Fibroblast of the aortic adventitia (primary cell): ENCODE measurements around the gene CDPF1. TPM values are rescaled to one million over a fixed set of nuclear protein-coding genes. Genes with fewer than 3 reads are reported as not detected.

ENCODE experiments used
- DNase-seq: peaks from one replicate; pipeline ENCODE4 v3.0.0-alpha.2; 2010; ENCODE audit warnings: low read depth
- H3K4me3 ChIP-seq: 2 replicates; pipeline ENCODE4 v1.5.1; 2011; ENCODE audit warnings: low read depth, mild to moderate bottlenecking, control low read depth, low read length, moderate library complexity
- total RNA-seq: library from RNA; depleted of rRNA; stranded (reverse); fragments of >200 nt; gene quantifications from 2 replicates; pipeline ENCODE4 v1.2.3, GENCODE V29; 2012; ENCODE audit warnings: low replicate concordance
- TF ChIP-seq, protein P1 (sequence below): IDR thresholded peaks from 2 replicates; pipeline ENCODE4 v1.5.1; 2011; ENCODE audit warnings: mild to moderate bottlenecking, low read length, control low read depth, inconsistent platforms; ENCODE audit not compliant: insufficient read depth

CDPF1 gene
- total RNA-seq, 1 donor: 7.7 TPM

DNA sequence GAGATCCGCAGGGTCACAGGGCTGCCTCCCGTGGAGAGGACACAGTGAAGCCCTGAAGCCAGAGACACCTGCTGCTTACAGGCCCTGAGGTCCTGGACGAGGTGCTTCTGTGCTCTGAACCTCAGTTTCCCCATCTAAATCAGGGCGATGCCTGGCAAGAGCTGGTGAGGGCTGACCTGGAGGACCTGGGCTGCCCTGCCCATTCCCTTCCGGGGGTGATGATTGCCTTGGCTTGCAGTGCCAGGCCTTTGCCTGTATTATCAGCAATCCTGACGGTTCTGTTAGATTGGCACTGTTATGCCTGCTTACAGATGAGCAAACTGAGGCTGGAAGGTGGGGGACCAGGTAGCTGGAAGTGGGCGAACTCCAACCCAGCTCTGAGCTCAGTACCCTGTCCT lies 38.8 kb upstream of the CDPF1 start:
- no peak overlapping the region for H3K4me3 ChIP-seq
- TF ChIP-seq, protein P1, sequence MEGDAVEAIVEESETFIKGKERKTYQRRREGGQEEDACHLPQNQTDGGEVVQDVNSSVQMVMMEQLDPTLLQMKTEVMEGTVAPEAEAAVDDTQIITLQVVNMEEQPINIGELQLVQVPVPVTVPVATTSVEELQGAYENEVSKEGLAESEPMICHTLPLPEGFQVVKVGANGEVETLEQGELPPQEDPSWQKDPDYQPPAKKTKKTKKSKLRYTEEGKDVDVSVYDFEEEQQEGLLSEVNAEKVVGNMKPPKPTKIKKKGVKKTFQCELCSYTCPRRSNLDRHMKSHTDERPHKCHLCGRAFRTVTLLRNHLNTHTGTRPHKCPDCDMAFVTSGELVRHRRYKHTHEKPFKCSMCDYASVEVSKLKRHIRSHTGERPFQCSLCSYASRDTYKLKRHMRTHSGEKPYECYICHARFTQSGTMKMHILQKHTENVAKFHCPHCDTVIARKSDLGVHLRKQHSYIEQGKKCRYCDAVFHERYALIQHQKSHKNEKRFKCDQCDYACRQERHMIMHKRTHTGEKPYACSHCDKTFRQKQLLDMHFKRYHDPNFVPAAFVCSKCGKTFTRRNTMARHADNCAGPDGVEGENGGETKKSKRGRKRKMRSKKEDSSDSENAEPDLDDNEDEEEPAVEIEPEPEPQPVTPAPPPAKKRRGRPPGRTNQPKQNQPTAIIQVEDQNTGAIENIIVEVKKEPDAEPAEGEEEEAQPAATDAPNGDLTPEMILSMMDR: no peak
- DNase-seq: no peak

DNA sequence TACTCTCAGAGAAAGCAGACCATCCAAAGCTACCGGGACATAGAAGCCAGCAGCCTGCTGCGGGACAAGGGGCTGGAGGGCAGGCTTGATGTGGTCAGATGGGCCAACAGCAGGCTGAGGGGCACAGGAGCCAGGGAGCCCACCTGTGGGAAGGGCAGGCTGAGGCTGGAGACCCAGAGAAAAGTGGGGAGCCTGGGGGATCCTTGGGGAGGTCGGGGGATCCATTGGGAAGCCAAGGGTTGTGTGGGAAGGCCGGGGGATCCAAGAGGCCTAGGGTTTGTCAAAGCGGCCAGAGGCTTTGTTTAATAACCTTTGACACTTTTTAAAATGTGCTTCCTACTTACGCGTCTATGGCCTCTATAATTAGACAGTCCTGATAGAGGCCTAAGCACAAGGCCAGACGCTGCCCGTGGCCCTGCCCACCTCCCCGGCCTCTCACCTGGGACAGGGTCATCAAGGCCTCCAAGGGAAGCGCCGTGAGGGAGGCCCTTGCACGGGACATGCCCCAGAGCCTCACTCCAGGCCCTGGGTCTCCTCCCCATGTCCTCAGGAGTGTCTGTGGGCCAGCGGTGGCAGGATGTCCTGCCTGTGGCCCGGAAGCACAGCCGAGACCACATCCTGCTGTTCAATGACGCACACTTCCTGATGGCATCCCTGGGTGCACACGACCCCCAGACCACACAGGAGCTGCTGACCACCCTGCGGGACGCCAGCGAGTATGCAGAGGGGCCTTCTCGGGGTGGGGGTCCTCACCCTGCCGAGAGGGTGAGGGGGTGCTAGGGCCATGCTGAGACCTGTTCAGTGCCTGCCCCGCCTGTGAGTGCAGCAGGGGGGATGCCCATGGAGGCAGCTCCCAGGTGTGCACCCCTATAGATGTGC lies 38.0 kb upstream of the CDPF1 start:
- TF ChIP-seq, protein P1: no peak
- no peak for DNase-seq
- no peak overlapping the region for H3K4me3 ChIP-seq

DNA sequence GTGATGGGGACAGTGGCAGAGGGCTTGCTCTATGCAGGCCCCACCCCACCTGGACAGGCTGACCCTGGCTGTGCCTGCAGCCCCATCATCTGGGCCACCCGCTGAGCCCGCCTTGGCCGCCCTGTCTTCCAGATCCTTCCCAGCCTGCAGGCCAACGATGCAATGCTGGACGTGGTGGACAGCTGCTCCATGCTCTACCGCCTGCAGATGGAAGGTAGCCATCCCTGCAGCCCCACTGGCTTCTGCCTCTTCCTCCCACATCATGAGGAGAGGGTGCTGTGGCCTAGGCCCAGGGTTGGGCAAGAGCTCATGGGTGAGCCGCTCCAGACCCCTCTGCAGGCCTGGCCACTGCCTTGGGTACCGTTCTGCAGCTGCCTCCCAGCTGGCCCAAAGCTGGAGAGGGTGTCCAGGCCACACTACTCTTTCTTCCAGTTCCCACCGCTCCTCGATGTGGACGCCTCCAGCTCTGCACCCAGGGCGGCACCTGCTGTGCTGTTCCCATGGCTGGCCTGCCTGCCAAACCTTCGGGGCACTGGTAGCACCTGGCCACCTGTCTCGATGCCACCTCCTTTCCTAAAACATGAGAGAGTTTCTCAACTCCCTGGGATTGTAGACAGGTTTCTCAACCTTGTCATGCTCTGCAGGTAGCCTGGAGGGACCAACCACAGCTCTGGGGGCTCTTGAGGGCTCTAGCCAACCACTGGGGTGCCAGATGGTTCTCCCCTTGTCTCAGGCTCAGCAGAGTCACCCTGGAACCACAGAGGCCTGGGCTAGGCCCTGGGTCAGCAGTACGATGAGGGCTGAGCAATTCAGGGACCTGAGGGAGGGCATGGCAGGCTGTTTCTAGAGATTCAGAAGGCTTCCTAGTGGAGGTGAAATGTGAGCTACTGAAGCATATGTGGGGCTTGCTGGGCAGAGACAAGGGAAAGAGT lies 37.1 kb upstream of the CDPF1 start:
- H3K4me3 ChIP-seq: no peak overlapping the region
- no peak for DNase-seq
- TF ChIP-seq, protein P1: no peak

DNA sequence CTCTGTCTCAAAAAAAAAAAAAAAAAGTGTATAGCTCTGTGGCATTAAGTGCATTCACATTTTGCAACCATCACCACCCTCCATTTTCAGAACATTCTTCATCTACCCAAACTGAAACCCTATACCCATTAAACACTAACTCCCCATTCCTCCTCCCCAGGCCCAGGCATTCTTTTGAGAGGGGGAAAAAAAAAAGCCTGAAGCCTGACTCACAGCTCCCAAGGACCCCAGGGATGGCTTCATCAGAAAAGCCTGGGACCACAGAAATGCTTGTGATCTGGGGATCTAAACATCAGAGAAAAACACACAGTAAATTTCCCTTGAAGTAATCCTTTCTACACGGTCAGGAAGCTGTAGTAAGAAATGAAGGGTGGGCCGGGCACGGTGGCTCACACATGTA lies 35.9 kb upstream of the CDPF1 start:
- TF ChIP-seq, protein P1: no peak
- no peak overlapping the region for H3K4me3 ChIP-seq
- no peak for DNase-seq

DNA sequence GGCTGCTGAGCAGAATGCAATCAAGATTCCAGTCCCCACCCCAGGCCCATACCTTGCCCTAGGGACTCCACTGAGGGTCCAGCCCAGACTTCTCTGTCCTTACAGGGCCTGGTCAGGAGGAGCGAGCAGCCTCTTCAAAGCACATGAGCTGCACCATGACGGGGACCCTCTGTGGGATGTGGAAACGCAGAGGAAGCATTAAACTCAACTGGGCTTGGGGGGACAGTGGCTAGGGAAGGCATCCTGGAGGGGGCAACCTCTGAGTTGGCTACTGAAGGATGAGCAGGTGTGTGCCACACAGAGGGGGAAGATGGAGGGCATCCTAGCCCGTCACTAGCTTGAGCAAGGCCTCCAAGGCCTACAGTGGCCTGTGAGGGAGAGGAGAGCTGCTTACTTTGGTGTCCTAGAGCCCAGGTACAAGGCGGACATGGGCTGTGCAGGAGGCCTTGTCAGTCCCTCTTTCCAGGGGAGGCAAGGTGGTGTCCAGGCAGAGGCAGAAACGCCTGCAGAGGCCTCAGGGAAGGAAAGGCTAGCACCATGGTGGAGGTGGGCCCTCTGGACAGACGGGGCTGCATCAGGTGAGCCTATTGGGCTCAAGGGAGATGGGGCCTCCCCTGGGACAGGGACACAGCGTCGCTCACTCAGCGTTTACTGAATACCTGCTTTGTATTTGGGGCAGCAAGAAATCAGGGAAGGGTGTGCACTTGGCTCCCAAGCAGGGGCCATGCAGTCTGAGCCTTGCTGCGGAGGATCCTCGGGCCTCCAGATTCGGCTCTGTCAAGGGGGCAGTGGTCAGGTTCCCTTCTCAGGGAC lies 32.0 kb upstream of the CDPF1 start:
- no peak overlapping the region for H3K4me3 ChIP-seq

More for the DNA sequence above, 32.0 kb upstream of the CDPF1 start:
- no peak for DNase-seq
- TF ChIP-seq, protein P1: no peak
